Measurements from ENCODE around the gene MFSD2A.

DNA sequence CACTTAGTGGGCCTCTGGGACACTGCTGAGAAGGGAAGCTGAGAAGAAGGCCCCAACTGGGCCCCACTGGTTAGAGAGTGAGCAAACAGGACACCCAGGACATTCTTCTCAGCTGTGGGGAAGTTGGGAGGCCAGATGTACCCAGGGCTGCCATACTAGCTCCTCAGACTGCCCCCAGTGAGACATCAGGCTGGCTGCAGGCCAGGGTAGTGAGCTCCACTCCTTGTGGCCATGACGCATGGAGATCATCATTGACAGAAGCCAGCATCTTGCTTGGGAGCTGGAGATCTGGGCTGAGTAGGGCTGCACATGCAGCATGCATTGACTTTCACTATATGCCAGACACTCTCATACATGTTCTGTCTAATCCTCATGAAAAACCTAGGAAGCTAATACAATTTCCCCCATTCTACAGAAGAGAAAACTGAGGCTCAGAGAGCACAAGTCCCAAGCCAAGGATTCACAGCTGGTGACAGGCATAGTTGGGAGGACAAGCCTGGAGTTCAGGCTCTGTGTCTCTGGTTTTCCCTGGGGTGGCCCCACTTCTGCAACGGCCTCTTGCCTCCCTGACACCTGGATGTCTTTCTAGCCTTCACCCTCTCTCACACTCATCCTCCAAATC is 29.1 kb upstream of the MFSD2A start:
- TF ChIP-seq, protein P1, sequence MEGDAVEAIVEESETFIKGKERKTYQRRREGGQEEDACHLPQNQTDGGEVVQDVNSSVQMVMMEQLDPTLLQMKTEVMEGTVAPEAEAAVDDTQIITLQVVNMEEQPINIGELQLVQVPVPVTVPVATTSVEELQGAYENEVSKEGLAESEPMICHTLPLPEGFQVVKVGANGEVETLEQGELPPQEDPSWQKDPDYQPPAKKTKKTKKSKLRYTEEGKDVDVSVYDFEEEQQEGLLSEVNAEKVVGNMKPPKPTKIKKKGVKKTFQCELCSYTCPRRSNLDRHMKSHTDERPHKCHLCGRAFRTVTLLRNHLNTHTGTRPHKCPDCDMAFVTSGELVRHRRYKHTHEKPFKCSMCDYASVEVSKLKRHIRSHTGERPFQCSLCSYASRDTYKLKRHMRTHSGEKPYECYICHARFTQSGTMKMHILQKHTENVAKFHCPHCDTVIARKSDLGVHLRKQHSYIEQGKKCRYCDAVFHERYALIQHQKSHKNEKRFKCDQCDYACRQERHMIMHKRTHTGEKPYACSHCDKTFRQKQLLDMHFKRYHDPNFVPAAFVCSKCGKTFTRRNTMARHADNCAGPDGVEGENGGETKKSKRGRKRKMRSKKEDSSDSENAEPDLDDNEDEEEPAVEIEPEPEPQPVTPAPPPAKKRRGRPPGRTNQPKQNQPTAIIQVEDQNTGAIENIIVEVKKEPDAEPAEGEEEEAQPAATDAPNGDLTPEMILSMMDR (IDR thresholded peaks at IDR 0.05) = no peak
- TF ChIP-seq POLR2A (IDR thresholded peaks at IDR 0.05) = no peak
